Lung (tissue), 16 donors: ENCODE results near the gene DAO. TPM values are rescaled to one million over a fixed set of nuclear protein-coding genes. Genes with fewer than 3 reads are reported as not detected.

Experiments
- ATAC-seq: fragments of 200-7000 bp; cut with Tn5 transposase; one replicate; pipeline ENCODE4 v1.9.1; 2020; ENCODE audit warnings: moderate number of reproducible peaks; ENCODE audit not compliant: insufficient read depth, low FRiP score
- DNase-seq, 3 donors: peaks; one replicate each; pipeline ENCODE4 v3.0.0-alpha.2; 2013 to 2017
- H3K27ac ChIP-seq, 2 donors: one replicate each; pipeline ENCODE4 v1.5.1; 2013; ENCODE audit warnings: mild to moderate bottlenecking in 2 of 2, moderate library complexity in 2 of 2, control low read depth in 1 of 2, inconsistent platforms in 1 of 2, low read depth in 1 of 2, low read length in 1 of 2
- H3K27me3 ChIP-seq, 3 donors: one replicate each; pipeline ENCODE4 v1.5.1; 2013; ENCODE audit warnings: low read length in 2 of 3; ENCODE audit not compliant: control insufficient read depth in 3 of 3, insufficient read depth in 3 of 3
- H3K36me3 ChIP-seq, 4 donors: one replicate each; pipeline ENCODE4 v1.5.1; 2013; ENCODE audit warnings: low read length in 4 of 4, mild to moderate bottlenecking in 1 of 4, moderate library complexity in 1 of 4; ENCODE audit not compliant: control insufficient read depth in 4 of 4, insufficient read depth in 4 of 4
- H3K4me1 ChIP-seq, 5 donors: one replicate each; pipeline ENCODE4 v1.5.1; 2013; ENCODE audit warnings: low read length in 5 of 5, mild to moderate bottlenecking in 2 of 5, moderate library complexity in 1 of 5; ENCODE audit not compliant: control insufficient read depth in 5 of 5, insufficient read depth in 5 of 5
- H3K4me3 ChIP-seq: one replicate; pipeline ENCODE4 v1.5.1; 2013; ENCODE audit warnings: mild to moderate bottlenecking, control low read depth, moderate library complexity
- H3K9ac ChIP-seq, 2 donors: one replicate each; pipeline ENCODE4 v1.5.1; 2013; ENCODE audit warnings: low read length in 2 of 2, control low read depth in 1 of 2; ENCODE audit not compliant: insufficient read depth in 1 of 2
- H3K9me3 ChIP-seq, 4 donors: one replicate each; pipeline ENCODE4 v1.5.1; 2013; ENCODE audit warnings: low read length in 3 of 4, mild to moderate bottlenecking in 1 of 4, moderate library complexity in 1 of 4; ENCODE audit not compliant: control insufficient read depth in 4 of 4, insufficient read depth in 3 of 4
- WGBS, 2 donors: extraction: QIAGEN DNeasy Blood & Tissue Kit; methylation state at CpG; one replicate each; pipeline ENCODE4 v1.1.7; 2013; 5-methylcytosine and 5-hydroxymethylcytosine counted together
- long read RNA-seq, 5 donors: transcript quantifications; one replicate each; lab custom pipeline, GENCODE V29; 2026
- polyA plus RNA-seq, 2 donors: library from polyadenylated mRNA; stranded (reverse); fragments of 200-250 nt; gene quantifications; one replicate each; pipeline ENCODE4 v1.2.1, GENCODE V29; 2013
- total RNA-seq, 2 donors: library from RNA; depleted of rRNA in 1 of 2; stranded (reverse); fragments of >200 nt in 1 of 2; gene quantifications; one replicate each; pipeline ENCODE4 v1.2.1, GENCODE V29; 2014 to 2021
- TF ChIP-seq, protein P1 (sequence below): IDR thresholded peaks from 2 replicates; pipeline ENCODE4 v1.5.1; 2012; ENCODE audit warnings: mild to moderate bottlenecking; ENCODE audit errors: control extremely low read depth, extremely low read depth
- donor health status: control.
- donor health status: control.
- donor health status: Bipolar disorder and iron deficiency.
- donor health status: healthy.
- donor health status: DM: yes; HTN: yes; CAD: no.

Gene DAO
- total RNA-seq (not detected), polyA plus RNA-seq (under 1 TPM in 1 of 2 donors, not detected in 1; 0.08 TPM)
- long read RNA-seq, donor 1, result 0 reads
- long read RNA-seq, donor 2, result 0 reads
- long read RNA-seq, donor 3, result 0 reads
- long read RNA-seq, donor 4, result 0 reads
- long read RNA-seq, donor 5, result 0 reads

DNA sequence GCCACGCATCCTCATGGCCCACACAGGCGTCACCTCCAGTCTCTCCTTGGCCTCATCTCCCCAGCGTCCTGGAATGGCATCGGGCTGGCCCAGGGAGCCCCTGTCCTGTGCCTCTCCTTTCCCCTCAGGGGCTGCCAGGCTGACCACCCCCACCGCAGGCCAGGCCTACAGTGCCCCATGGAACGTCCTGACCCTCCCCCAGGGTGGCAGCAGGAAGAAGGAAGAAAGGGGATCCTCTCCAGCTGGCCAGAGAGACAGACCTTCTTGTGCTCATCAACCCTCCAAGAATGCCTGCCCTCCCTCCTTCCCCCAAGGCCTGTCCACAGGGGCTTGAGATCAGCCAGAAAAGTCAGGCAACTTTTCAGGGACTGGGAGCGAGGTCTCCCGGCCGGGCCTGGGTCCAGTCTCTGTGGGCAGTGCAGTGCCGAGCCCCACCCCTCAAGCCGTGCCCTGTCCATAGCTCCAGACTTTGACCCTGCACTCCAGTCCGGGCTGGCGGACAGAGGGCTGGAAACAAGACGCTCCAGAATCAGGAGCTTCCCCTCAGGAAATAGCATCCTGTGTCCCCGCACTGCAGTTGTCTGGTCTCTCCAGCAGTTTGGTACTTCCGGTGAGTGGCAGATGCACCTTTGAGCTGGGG, at the start of gene DAO:
DAO (plus strand) TSS at position 478 of the 640 bp plus-strand sequence. CDS start 4,915 bp downstream, outside the sequence.
- no peak within 1 kb of the TSS for H3K4me3 ChIP-seq
- no peak within 1 kb of the TSS for H3K27ac ChIP-seq
- no peak within 1 kb of the TSS for H3K9ac ChIP-seq
- no peak for DNase-seq
- no peak for ATAC-seq
- H3K9me3 ChIP-seq, result no peaks in the 10 kb centered on the region
- 69 to 79% methylated on average over 16 of the region's 16 CpGs for WGBS, 2 donors
- H3K4me1 ChIP-seq, result no peaks in the 10 kb centered on the region
- TF ChIP-seq, protein P1, sequence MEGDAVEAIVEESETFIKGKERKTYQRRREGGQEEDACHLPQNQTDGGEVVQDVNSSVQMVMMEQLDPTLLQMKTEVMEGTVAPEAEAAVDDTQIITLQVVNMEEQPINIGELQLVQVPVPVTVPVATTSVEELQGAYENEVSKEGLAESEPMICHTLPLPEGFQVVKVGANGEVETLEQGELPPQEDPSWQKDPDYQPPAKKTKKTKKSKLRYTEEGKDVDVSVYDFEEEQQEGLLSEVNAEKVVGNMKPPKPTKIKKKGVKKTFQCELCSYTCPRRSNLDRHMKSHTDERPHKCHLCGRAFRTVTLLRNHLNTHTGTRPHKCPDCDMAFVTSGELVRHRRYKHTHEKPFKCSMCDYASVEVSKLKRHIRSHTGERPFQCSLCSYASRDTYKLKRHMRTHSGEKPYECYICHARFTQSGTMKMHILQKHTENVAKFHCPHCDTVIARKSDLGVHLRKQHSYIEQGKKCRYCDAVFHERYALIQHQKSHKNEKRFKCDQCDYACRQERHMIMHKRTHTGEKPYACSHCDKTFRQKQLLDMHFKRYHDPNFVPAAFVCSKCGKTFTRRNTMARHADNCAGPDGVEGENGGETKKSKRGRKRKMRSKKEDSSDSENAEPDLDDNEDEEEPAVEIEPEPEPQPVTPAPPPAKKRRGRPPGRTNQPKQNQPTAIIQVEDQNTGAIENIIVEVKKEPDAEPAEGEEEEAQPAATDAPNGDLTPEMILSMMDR, result no peak
- peaks cover 0 to 9% (median 0%) of the 10 kb centered on the region in 3 donors for H3K27me3 ChIP-seq
- no peaks in the 10 kb centered on the region for H3K36me3 ChIP-seq

DNA sequence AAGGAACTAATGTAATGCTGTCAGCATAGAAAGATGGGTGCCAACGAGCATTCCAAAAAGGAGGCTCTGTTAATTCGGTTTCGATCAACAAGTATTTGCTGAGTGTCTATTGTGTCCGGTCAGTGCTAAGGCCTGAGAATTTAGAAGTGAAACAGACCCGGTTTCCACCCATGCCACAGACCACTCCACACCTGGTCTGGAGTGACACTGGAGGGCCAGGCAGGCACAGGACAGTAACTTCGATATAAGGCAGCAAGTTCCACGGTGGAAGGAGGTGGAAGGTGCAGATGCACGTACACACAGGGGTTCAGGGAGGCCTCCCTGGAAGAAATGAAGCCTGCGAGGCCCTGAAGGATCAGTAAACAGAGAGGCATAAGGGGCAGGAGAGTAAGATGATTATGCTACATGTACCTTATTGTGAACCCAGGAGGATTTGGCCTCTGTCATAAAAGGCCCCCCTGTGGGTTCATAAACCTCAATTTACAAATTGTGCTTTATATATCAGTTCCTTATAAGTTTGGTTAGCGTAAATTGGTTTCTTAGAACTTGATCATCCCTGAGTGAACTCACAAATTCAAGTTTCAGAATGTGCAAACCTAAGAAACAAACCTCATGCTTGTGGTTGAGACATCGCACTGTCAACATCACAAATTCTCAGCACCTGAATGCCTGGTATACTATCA, 48.4 kb upstream of the DAO start:
- peaks cover 26 to 52% (median 46%) of the 10 kb centered on the region in 5 donors for H3K4me1 ChIP-seq
- no peaks in the 10 kb centered on the region for H3K9me3 ChIP-seq
- 90 to 95% methylated on average over 11 of the region's 11 CpGs for WGBS, 2 donors
- TF ChIP-seq, protein P1, result no peak
- DNase-seq (no peak), ATAC-seq (no peak)
- peak overlapping the region in 1 of 2 donors; percentile 10 for H3K27ac ChIP-seq
- peaks cover 3 to 25% (median 14%) of the 10 kb centered on the region in 4 donors for H3K36me3 ChIP-seq
- no peak overlapping the region for H3K9ac ChIP-seq
- no peaks in the 10 kb centered on the region for H3K27me3 ChIP-seq
- H3K4me3 ChIP-seq, result no peak overlapping the region

DNA sequence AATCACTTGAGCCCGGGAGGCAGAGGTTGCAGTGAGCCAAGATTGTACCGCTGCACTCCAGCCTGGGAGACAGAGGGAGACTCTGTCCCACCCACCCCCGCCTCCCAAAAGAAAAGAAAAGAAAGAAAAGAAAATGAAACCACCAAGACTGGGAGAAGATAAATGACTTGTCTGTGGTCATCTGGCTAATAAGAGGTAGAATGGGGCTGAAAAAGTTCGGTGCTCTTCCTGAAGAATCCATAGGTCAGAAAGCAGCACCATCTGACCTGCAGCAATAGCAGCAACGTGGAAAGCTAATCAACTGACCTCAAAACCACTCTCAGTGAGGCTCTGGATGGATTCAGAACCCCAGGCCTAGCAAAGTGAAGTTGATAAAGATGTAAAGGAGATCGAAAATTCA, 47.7 kb upstream of the DAO start:
- DNase-seq (no peak), ATAC-seq (no peak)
- Histone ChIP-seq H3K4me3 (no peak overlapping the region), H3K9me3 (no peaks in the 10 kb centered on the region), H3K9ac (no peak overlapping the region), H3K4me1 (peaks cover 21 to 51% (median 40%) of the 10 kb centered on the region in 5 donors), H3K36me3 (peaks cover 3 to 25% (median 14%) of the 10 kb centered on the region in 4 donors), H3K27me3 (no peaks in the 10 kb centered on the region), H3K27ac (peak overlapping the region; percentile 84 to 96)
- TF ChIP-seq, protein P1, result no peak
- WGBS, 2 donors, result 78 to 93% methylated on average over 6 of the region's 6 CpGs
